Kidney (tissue), 14 donors: ENCODE measurements around the gene PLA2G2F. TPM values are rescaled to one million over a fixed set of nuclear protein-coding genes. Genes with fewer than 3 reads are reported as not detected.

Experiments used
- DNase-seq, 5 donors: peaks; one replicate each; pipeline ENCODE4 v3.0.0-alpha.2; 2013 to 2020
- FAIRE-seq: peaks from 2 replicates; lab custom pipeline; 2012; peaks lifted over from hg19 to GRCh38; lab: Jason Lieb, UNC
- H3K27ac ChIP-seq, 2 donors: one replicate each; pipeline ENCODE4 v1.7.0; 2013; ENCODE audit warnings: low read depth in 2 of 2, low read length in 2 of 2, inconsistent platforms in 1 of 2
- H3K27me3 ChIP-seq: one replicate; pipeline ENCODE4 v1.7.1; 2013; ENCODE audit warnings: low read length, inconsistent platforms; ENCODE audit not compliant: control insufficient read depth, insufficient read depth
- H3K36me3 ChIP-seq, 3 donors: one replicate each; pipeline versions ENCODE4 v1.7.0 to v1.7.1; 2013; ENCODE audit warnings: low read length in 3 of 3, control low read depth in 1 of 3, inconsistent platforms in 1 of 3; ENCODE audit not compliant: insufficient read depth in 3 of 3, control insufficient read depth in 2 of 3
- H3K4me1 ChIP-seq, 3 donors: one replicate each; pipeline versions ENCODE4 v1.7.0 to v1.7.1; 2013; ENCODE audit warnings: low read length in 3 of 3, inconsistent platforms in 1 of 3, low read depth in 1 of 3; ENCODE audit not compliant: control insufficient read depth in 2 of 3, insufficient read depth in 2 of 3
- H3K4me3 ChIP-seq, 3 donors: one replicate each; pipeline versions ENCODE4 v1.7.0 to v1.8.1; 2013; ENCODE audit warnings: low read length in 3 of 3, control low read depth in 1 of 3, inconsistent platforms in 1 of 3
- H3K9ac ChIP-seq, 3 donors: one replicate each; pipeline versions ENCODE4 v1.7.0 to v1.7.1; 2013; ENCODE audit warnings: low read length in 3 of 3, control low read depth in 1 of 3, inconsistent platforms in 1 of 3
- H3K9me3 ChIP-seq, 3 donors: one replicate each; pipeline versions ENCODE4 v1.7.0 to v1.7.1; 2013; ENCODE audit warnings: low read length in 3 of 3, control low read depth in 1 of 3, inconsistent platforms in 1 of 3; ENCODE audit not compliant: control insufficient read depth in 2 of 3, insufficient read depth in 1 of 3
- CTCF ChIP-seq: IDR thresholded peaks from 3 replicates; pipeline ENCODE4 v1.5.1; 2012; ENCODE audit warnings: mild to moderate bottlenecking, moderate library complexity, borderline replicate concordance; ENCODE audit not compliant: insufficient read depth; ENCODE audit errors: extremely low read depth
- intact Hi-C: fragments of 100-400 bp; cut with DNase I; formaldehyde crosslinking; loops from one replicate; pipeline ENCODE4 v1.11.1; 2022
- polyA plus RNA-seq: library from polyadenylated mRNA; stranded (reverse); fragments of 350-450 nt; fragmentation: Illumina TruSeq; extraction: RNeasy Lipid Tissue Mini Kit (QIAGEN cat#74804); gene quantifications from one replicate; pipeline ENCODE4 v1.2.3, GENCODE V29; 2014; ENCODE audit warnings: low read depth, low replicate concordance; ENCODE audit not compliant: insufficient read depth
- total RNA-seq: library from RNA; stranded (reverse); fragmentation: NEBNext Ultra II Directional; extraction: Animal tissue kit (Norgen Biotek cat#: 25700); gene quantifications from one replicate; pipeline ENCODE4 v1.2.1, GENCODE V29; 2021
- donor health status: control.
- donor health status: control.
- donor health status: control.
- donor health status: control.
- donor health status: control.
- donor health status: DM: yes; HTN: yes; CAD: no.
- donor health status: Normal renal cell carcinoma (clear cell type).

Gene PLA2G2F
- total and polyA plus RNA-seq, 2 donors from 2014 or later, result not detected

DNA sequence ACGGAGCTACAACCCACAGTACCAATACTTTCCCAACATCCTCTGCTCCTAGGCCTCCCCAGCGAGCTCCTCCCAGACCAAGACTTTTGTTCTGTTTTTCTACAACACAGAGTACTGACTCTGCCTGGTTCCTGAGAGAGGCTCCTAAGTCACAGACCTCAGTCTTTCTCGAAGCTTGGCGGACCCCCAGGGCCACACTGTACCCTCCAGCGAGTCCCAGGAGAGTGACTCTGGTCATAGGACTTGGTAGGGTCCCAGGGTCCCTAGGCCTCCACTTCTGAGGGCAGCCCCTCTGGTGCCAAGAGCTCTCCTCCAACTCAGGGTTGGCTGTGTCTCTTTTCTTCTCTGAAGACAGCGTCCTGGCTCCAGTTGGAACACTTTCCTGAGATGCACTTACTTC lies 48.5 kb upstream of the PLA2G2F start:
- FAIRE-seq (no peak), DNase-seq (no peak)
- Histone ChIP-seq H3K4me3 (no peak overlapping the region), H3K9ac (no peak overlapping the region), H3K9me3 (no peaks in the 10 kb centered on the region), H3K27me3 (no peaks in the 10 kb centered on the region), H3K27ac (no peak overlapping the region), H3K4me1 (no peaks in the 10 kb centered on the region), H3K36me3 (no peaks in the 10 kb centered on the region)
- intact Hi-C loops, result no loop called here
- no peak for TF ChIP-seq CTCF

DNA sequence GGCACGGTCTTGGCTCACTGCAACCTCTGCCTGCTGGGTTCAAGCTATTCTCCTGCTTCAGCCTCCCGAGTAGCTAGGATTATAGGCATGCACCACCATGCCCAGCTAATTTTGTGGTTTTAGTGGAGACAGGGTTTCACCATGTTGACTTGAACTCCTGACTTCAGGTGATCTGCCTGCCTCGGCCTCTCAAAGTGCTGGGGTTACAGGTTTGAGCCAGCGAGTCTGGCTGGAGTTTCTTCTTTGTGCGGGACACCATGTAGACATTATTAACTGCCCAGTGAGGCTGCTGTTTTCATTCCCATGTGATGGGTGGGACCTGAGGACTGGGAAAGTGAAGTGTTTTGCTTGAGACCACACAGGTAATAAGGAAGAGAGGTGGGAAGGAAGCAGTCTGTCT lies 45.8 kb upstream of the PLA2G2F start:
- Histone ChIP-seq H3K4me1 (no peaks in the 10 kb centered on the region), H3K9ac (no peak overlapping the region), H3K4me3 (no peak overlapping the region), H3K9me3 (no peaks in the 10 kb centered on the region), H3K27me3 (no peaks in the 10 kb centered on the region), H3K27ac (no peak overlapping the region), H3K36me3 (no peaks in the 10 kb centered on the region)
- no peak for TF ChIP-seq CTCF
- FAIRE-seq, result no peak
- intact Hi-C loops, result no loop called here
- no peak for DNase-seq

- FAIRE-seq, result no peak
- TF ChIP-seq CTCF, result no peak
- Histone ChIP-seq H3K4me1 (no peaks in the 10 kb centered on the region), H3K9ac (no peak overlapping the region), H3K27me3 (no peaks in the 10 kb centered on the region), H3K4me3 (no peak overlapping the region), H3K27ac (no peak overlapping the region), H3K36me3 (no peaks in the 10 kb centered on the region), H3K9me3 (no peaks in the 10 kb centered on the region)
- intact Hi-C loops, result no loop called here
- DNase-seq, result no peak
These were observed 45.2 kb upstream of the PLA2G2F start for GRCh38 chr1:20093940-20094391.
